AG09309 (cell line): ENCODE measurements around the gene VANGL2.

Source experiments
- DNase-seq: peaks from one replicate; pipeline ENCODE4 v3.0.0-alpha.2; 2010; ENCODE audit warnings: low read depth
- H3K4me3 ChIP-seq: 2 replicates; pipeline ENCODE4 v1.5.1; 2011; ENCODE audit warnings: mild to moderate bottlenecking, low read depth, low read length, moderate library complexity; ENCODE audit not compliant: control insufficient read depth
- TF ChIP-seq, protein P1 (sequence below): IDR thresholded peaks from 2 replicates; pipeline ENCODE4 v1.5.1; 2011; ENCODE audit warnings: mild to moderate bottlenecking, low read depth, low read length, inconsistent platforms; ENCODE audit not compliant: insufficient read depth, control insufficient read depth; ENCODE audit errors: missing control alignments

Gene VANGL2

DNA sequence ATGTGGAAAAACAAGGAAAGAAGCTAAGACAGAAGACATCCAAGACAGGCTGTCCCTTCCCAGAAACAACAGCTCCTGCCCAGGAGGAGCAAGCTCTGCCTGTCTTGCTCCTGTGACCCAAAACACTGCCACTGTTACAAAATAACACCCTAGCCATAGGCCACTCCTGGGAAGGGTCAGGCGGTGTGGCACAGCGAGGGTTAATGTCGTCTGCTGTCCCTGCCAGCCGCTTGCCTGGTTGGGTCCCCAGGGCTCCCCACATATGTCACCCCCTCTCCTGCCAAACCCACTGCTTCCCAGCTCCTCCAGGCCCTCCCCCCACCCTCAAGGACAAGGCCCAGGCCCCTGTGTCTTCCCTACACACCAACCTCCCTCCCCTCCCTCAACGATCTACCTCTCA lies 37.4 kb upstream of the VANGL2 start:
- DNase-seq: no peak
- no peak overlapping the region for H3K4me3 ChIP-seq
- TF ChIP-seq, protein P1, sequence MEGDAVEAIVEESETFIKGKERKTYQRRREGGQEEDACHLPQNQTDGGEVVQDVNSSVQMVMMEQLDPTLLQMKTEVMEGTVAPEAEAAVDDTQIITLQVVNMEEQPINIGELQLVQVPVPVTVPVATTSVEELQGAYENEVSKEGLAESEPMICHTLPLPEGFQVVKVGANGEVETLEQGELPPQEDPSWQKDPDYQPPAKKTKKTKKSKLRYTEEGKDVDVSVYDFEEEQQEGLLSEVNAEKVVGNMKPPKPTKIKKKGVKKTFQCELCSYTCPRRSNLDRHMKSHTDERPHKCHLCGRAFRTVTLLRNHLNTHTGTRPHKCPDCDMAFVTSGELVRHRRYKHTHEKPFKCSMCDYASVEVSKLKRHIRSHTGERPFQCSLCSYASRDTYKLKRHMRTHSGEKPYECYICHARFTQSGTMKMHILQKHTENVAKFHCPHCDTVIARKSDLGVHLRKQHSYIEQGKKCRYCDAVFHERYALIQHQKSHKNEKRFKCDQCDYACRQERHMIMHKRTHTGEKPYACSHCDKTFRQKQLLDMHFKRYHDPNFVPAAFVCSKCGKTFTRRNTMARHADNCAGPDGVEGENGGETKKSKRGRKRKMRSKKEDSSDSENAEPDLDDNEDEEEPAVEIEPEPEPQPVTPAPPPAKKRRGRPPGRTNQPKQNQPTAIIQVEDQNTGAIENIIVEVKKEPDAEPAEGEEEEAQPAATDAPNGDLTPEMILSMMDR: no peak

DNA sequence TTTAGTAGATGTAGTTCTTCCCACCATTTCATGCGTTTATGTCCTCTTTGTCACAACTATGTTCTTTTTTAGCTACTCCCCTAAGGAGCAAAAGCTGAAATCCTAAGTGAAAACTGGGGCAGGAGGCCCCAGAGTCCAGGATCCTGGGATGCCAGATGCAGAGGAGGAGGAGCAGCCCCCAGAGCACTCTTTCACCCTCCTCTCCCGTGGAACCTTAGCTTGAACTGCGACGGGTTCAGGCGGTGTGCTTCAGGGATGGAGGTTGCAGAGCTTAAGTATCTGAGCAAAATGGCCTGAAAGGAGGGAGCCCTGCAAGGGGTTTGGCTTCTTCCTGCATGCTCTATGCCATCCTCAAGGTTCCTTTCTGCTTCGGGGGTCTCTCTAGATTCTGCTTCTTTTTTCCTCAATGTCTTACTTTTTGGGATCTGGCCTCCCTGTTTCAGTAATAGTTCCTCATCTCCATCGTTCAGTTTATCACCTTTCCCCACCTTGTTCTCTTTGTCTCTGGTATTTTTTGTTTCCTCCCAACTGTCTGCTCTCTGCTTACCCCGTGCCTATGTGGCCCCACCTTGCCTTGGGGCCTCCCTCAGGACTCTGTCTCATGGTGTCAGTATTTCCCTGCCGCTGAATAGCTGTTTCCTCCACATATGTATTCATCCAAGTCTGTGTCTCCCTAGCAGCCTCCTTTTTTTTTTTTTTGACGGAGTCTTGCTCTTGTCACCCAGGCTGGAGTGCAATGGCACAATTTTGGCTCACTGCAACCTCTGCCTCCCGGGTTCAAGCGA lies 36.2 kb upstream of the VANGL2 start:
- TF ChIP-seq, protein P1: no peak
- no peak overlapping the region for H3K4me3 ChIP-seq
- no peak for DNase-seq

DNA sequence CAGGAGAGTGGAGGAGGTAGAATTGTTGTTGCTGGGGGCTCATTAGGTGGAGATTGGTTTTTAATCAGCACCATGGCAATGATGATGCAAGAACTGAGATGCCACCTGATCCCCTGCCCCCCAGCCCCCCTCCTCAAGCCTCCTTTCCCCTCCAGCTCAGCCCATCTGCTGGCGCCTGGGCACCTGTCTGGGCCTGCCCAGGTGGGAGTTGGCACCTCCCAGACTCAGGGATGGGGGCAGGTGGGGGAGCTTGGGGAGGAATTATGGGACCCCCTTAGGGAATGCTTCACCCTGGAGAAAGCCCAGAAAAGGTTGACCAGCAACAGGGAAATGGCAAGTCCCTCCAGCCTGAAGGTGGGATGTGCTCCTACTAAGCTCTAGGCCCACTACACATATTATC lies 35.0 kb upstream of the VANGL2 start:
- TF ChIP-seq, protein P1: no peak
- no peak for DNase-seq
- H3K4me3 ChIP-seq: no peak overlapping the region

DNA sequence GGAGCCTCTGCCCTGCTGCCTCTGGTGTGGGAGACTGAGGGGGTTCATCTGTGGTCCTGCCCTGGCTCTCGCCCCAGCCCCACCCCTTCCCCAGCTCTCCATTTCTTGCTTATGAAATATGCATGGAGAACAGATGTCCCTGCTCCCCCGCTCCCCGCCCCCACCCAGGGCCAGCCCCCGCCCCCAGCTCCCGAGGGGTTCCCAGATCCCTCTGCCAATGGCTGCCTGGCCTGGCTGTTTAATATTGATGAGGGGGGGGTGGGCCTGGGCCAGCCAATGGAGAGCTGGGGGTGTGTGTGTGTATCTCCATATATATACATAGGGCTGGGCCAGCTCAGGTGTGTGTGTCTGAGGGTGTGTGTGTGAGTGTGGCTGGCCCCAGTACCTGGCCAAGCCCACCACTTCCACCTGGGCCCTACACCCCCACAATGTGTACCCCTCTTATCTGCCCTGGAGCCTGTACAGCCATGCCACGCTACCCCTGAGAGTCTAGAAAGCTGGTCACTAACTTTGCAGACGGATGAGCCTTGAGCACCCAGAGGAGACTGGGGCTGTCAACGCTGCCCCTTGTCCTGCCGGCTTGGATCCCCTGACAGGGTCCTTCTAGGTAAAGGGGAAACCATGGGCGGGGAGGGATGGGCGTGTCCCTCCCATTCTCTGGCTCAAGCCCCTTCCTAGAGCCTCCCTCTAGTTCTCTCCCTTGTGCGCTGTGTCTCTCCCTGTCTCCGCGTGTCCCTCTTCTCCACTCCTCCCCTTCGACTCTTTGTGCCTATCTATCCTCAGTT lies 33.4 kb upstream of the VANGL2 start, which contains the start of gene NHLH1:
NHLH1 (plus strand) TSS at position 341 of the 785 bp plus-strand sequence. CDS start 3,661 bp downstream, outside the sequence.
- TF ChIP-seq, protein P1: no peak
- no peak for DNase-seq
- no peak within 1 kb of the TSS for H3K4me3 ChIP-seq

DNA sequence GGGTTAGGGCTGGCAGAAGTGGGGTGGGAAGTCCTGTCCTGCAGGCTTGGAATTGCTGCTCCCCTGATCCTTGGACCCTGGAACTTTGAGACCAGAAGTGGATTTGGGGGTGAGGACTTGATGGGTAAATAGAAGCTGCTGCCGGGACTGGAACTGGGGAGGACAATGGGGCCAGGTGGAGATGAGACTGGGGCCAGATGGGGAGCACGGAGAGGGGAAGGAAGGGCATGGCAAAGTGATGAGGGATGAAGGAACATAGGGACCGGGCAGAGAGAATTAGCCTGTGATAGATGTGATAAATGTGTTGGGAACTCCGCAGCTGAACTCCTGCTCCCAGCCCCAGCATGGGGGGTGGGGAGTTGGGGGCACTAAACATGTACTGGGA lies 32.9 kb upstream of the VANGL2 start:
- no peak for DNase-seq
- TF ChIP-seq, protein P1: no peak
- no peak overlapping the region for H3K4me3 ChIP-seq

DNA sequence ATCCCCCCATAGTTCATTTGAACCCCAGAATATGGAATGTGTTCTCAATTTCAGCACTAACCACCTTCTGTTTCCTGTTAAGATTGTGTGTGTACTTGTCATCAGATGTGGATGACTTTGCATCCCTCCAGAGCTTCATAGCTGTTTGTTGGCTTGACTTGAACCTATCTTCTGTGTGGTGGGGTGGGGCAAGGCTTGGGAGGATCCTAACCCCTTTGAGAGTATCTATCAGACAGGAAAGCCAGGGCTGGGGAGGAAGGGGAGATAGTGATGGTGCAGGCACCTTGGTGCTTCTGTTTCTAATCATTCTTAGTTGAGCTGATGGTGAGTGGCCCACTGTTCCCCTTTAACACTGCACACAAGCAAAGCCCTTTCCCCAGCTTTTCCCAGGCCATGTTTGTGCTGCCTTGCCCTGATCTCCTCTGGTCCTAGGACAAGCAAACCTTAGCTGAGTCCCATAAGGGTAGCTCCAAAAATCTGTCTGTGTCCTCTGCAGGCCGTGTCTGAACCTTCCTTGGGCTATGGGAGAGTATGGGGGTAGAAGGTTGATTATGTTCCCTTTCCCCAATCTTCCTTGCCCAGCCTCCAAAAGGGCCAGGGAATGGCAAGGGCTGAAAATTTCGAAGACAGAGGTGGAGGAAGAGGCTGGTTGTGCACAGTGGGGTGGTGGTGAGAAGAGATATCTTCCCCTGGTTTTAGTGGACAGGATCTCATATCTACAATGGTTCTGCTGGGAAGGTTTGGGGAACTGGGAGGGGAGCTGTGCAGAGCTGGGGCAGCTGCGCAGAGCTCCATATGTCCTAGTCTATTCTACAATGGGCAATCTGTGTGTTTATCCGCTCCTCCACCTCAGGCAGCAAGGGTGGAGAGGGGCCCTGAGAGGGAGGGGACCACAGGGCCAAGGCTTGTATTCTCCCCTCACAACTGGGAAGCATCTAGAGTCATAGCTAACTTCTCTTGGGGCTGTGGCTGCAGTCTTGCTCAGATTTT lies 32.1 kb upstream of the VANGL2 start:
- H3K4me3 ChIP-seq: no peak overlapping the region
- TF ChIP-seq, protein P1: no peak
- no peak for DNase-seq
